ENCODE measurements around the gene CYP46A1.
A peak's percentile ranks its signal among the peaks of the same experiment; 100 is the strongest.

The CYP46A1 gene

GRCh38 chr14:99726538-99727095, 42.5 kb downstream of the CYP46A1 start:
- no peak for TF ChIP-seq CTCF (conservative IDR thresholded peaks at IDR 0.05; ENCODE audit: low read length)
- DNase-seq (ENCODE audit: low read depth), result no peak
- no peak overlapping the region for H3K4me3 ChIP-seq (ENCODE audit: low read length)

GRCh38 chr14:99727096-99727870, 43.2 kb downstream of the CYP46A1 start:
- TF ChIP-seq CTCF (conservative IDR thresholded peaks at IDR 0.05; ENCODE audit: low read length), result no peak
- H3K4me3 ChIP-seq (ENCODE audit: low read length), result no peak overlapping the region
- DNase-seq (ENCODE audit: low read depth), result no peak

- no peak for TF ChIP-seq CTCF (conservative IDR thresholded peaks at IDR 0.05; ENCODE audit: low read length)
- H3K4me3 ChIP-seq (ENCODE audit: low read length), result no peak overlapping the region
- no peak for DNase-seq (ENCODE audit: low read depth)
Measured at GRCh38 chr14:99728231-99728920, 44.3 kb downstream of the CYP46A1 start.

GRCh38 chr14:99728981-99729451, 44.9 kb downstream of the CYP46A1 start:
- DNase-seq (ENCODE audit: low read depth), result no peak
- no peak overlapping the region for H3K4me3 ChIP-seq (ENCODE audit: low read length)
- TF ChIP-seq CTCF (conservative IDR thresholded peaks at IDR 0.05; ENCODE audit: low read length), result no peak

- peak; percentile 9 for DNase-seq (ENCODE audit: low read depth)
- TF ChIP-seq CTCF (conservative IDR thresholded peaks at IDR 0.05; ENCODE audit: low read length), result peak; percentile 69
- peak overlapping the region; percentile 55 for H3K4me3 ChIP-seq (ENCODE audit: low read length)
Measured at GRCh38 chr14:99729991-99730875, 46.1 kb downstream of the CYP46A1 start.

GRCh38 chr14:99730876-99731546, 46.9 kb downstream of the CYP46A1 start:
- TF ChIP-seq CTCF (conservative IDR thresholded peaks at IDR 0.05; ENCODE audit: low read length), result no peak
- no peak for DNase-seq (ENCODE audit: low read depth)
- H3K4me3 ChIP-seq (ENCODE audit: low read length), result no peak overlapping the region

Measured in AG10803 (cell line).